Trophoblast cell (in vitro differentiated cells and primary cell): ENCODE results near the gene RASL12.
A peak's percentile ranks its signal among the peaks of the same experiment; 100 is the strongest.

Source experiments
- DNase-seq, 2 donors: peaks; one replicate each; pipeline ENCODE4 v3.0.0-alpha.2; 2016
- H2AFZ ChIP-seq: 2 replicates; pipeline ENCODE4 v1.6.1; 2013; ENCODE audit warnings: low read length, moderate library complexity, mild to moderate bottlenecking; ENCODE audit not compliant: insufficient read depth, poor library complexity
- H2AK5ac ChIP-seq: 2 replicates; pipeline ENCODE4 v1.6.1; 2013; ENCODE audit warnings: mild to moderate bottlenecking, low read length
- H2BK120ac ChIP-seq: 2 replicates; pipeline ENCODE4 v1.6.1; 2013; ENCODE audit warnings: low read length, mild to moderate bottlenecking, moderate library complexity; ENCODE audit not compliant: insufficient read depth, poor library complexity
- H2BK12ac ChIP-seq: 2 replicates; pipeline ENCODE4 v1.6.1; 2013; ENCODE audit warnings: mild to moderate bottlenecking, low read length, moderate library complexity
- H2BK5ac ChIP-seq: 2 replicates; pipeline ENCODE4 v1.6.1; 2013; ENCODE audit warnings: low read length, low read depth, moderate library complexity, mild to moderate bottlenecking; ENCODE audit not compliant: poor library complexity
- H3K14ac ChIP-seq: 2 replicates; pipeline ENCODE4 v1.6.1; 2013; ENCODE audit warnings: mild to moderate bottlenecking, low read length
- H3K18ac ChIP-seq: 2 replicates; pipeline ENCODE4 v1.6.1; 2013; ENCODE audit warnings: mild to moderate bottlenecking, low read length
- H3K23ac ChIP-seq: 2 replicates; pipeline ENCODE4 v1.6.1; 2013; ENCODE audit warnings: low read length
- H3K27ac ChIP-seq: 2 replicates; pipeline ENCODE4 v1.5.1; 2013; ENCODE audit warnings: low read depth, mild to moderate bottlenecking, inconsistent platforms, low read length, moderate library complexity
- H3K27me3 ChIP-seq: 2 replicates; pipeline ENCODE4 v1.6.1; 2013; ENCODE audit warnings: inconsistent platforms, mild to moderate bottlenecking, low read length, moderate library complexity; ENCODE audit not compliant: insufficient read depth
- H3K36me3 ChIP-seq, 2 experiments: 1 replicate in 1 of 2; 2 replicates in 1 of 2; pipeline ENCODE4 v1.6.1; 2013; ENCODE audit warnings: low read length in 2 of 2, mild to moderate bottlenecking in 2 of 2, moderate library complexity in 1 of 2; ENCODE audit not compliant: insufficient read depth in 2 of 2, control insufficient read depth in 1 of 2
- H3K4ac ChIP-seq: 2 replicates; pipeline ENCODE4 v1.6.1; 2013; ENCODE audit warnings: low read depth, mild to moderate bottlenecking, low read length, moderate library complexity
- H3K4me1 ChIP-seq, 2 experiments: 1 replicate in 1 of 2; 2 replicates in 1 of 2; pipeline ENCODE4 v1.6.1; 2013; ENCODE audit warnings: low read length in 2 of 2, mild to moderate bottlenecking in 2 of 2, moderate library complexity in 1 of 2; ENCODE audit not compliant: insufficient read depth in 2 of 2, control insufficient read depth in 1 of 2
- H3K4me2 ChIP-seq: 2 replicates; pipeline ENCODE4 v1.6.1; 2013; ENCODE audit warnings: inconsistent platforms, mild to moderate bottlenecking, low read length, moderate library complexity
- H3K4me3 ChIP-seq: 2 replicates; pipeline ENCODE4 v1.5.1; 2013; ENCODE audit warnings: mild to moderate bottlenecking, low read depth, low read length, inconsistent platforms
- H3K79me1 ChIP-seq: one replicate; pipeline ENCODE4 v1.6.1; 2013; ENCODE audit warnings: low read length
- H3K79me2 ChIP-seq: 2 replicates; pipeline ENCODE4 v1.6.1; 2013; ENCODE audit warnings: low read length, mild to moderate bottlenecking; ENCODE audit not compliant: control insufficient read depth, insufficient read depth, poor library complexity
- H3K9ac ChIP-seq: 2 replicates; pipeline ENCODE4 v1.6.1; 2013; ENCODE audit warnings: mild to moderate bottlenecking, low read length
- H3K9me3 ChIP-seq: 2 replicates; pipeline ENCODE4 v1.6.1; 2013; ENCODE audit warnings: low read depth, mild to moderate bottlenecking, control low read depth, inconsistent platforms, low read length; ENCODE audit not compliant: insufficient read depth
- H4K12ac ChIP-seq: 2 replicates; pipeline ENCODE4 v1.6.1; 2013; ENCODE audit warnings: low read depth, mild to moderate bottlenecking, low read length, moderate library complexity
- H4K8ac ChIP-seq: 2 replicates; pipeline ENCODE4 v1.6.1; 2013; ENCODE audit warnings: low read depth, mild to moderate bottlenecking, low read length, moderate library complexity
- H4K91ac ChIP-seq: one replicate; pipeline ENCODE4 v1.6.1; 2013; ENCODE audit warnings: low read depth, mild to moderate bottlenecking, low read length, moderate library complexity
- WGBS: extraction: QIAGEN DNeasy Blood & Tissue Kit; methylation state at CpG from one replicate; pipeline ENCODE4 v1.1.7; 2013; ENCODE audit warnings: missing lambda C conversion rate; ENCODE audit not compliant: insufficient read length, insufficient coverage; ENCODE audit errors: extremely low coverage; 5-methylcytosine and 5-hydroxymethylcytosine counted together

Gene RASL12

GRCh38 chr15:65083262-65083701 is 15.5 kb upstream of the RASL12 start:
- Histone ChIP-seq H3K4me3 (no peak overlapping the region), H3K27me3 (no peaks in the 10 kb centered on the region), H3K4me2 (no peak overlapping the region), H3K4me1 (peaks cover 2 to 5% of the 10 kb centered on the region in 2 experiments), H3K14ac (no peak overlapping the region), H3K36me3 (no peaks in the 10 kb centered on the region), H3K9me3 (peaks cover 2% of the 10 kb centered on the region), H4K12ac (no peak overlapping the region), H4K8ac (no peak overlapping the region), H2BK5ac (no peak overlapping the region), H2AFZ (no peak overlapping the region), H3K4ac (no peak overlapping the region), H4K91ac (no peak overlapping the region), H3K18ac (no peak overlapping the region), H3K79me1 (no peaks in the 10 kb centered on the region), H3K23ac (no peak overlapping the region), H3K79me2 (no peaks in the 10 kb centered on the region), H3K9ac (no peak overlapping the region), H2AK5ac (no peak overlapping the region), H2BK120ac (no peak overlapping the region), H2BK12ac (no peak overlapping the region), H3K27ac (no peak overlapping the region)
- DNase-seq = no peak
- WGBS = no CpG with 5 or more reads among the region's 7 CpGs

- WGBS = no CpG with 5 or more reads among the region's 7 CpGs
- H2AFZ ChIP-seq = no peak overlapping the region
- H3K14ac ChIP-seq = no peak overlapping the region
- no peak overlapping the region for H2BK120ac ChIP-seq
- no peak overlapping the region for H4K91ac ChIP-seq
- no peak overlapping the region for H4K12ac ChIP-seq
- H3K9me3 ChIP-seq = peaks cover 5% of the 10 kb centered on the region
- no peak overlapping the region for H4K8ac ChIP-seq
- H2BK12ac ChIP-seq = no peak overlapping the region
- no peak overlapping the region for H3K4me2 ChIP-seq
- H3K9ac ChIP-seq = no peak overlapping the region
- H3K23ac ChIP-seq = no peak overlapping the region
- no peak overlapping the region for H3K27ac ChIP-seq
- no peaks in the 10 kb centered on the region for H3K36me3 ChIP-seq
- H2BK5ac ChIP-seq = no peak overlapping the region
- H3K18ac ChIP-seq = no peak overlapping the region
- H2AK5ac ChIP-seq = no peak overlapping the region
- no peaks in the 10 kb centered on the region for H3K79me1 ChIP-seq
- H3K27me3 ChIP-seq = no peaks in the 10 kb centered on the region
- DNase-seq = no peak
- H3K4ac ChIP-seq = no peak overlapping the region
- no peak overlapping the region for H3K4me3 ChIP-seq
- H3K79me2 ChIP-seq = no peaks in the 10 kb centered on the region
- peaks cover 2 to 7% of the 10 kb centered on the region in 2 experiments for H3K4me1 ChIP-seq
Measured at GRCh38 chr15:65082303-65082953, 14.6 kb upstream of the RASL12 start.

GRCh38 chr15:65081758-65082157 is 14.0 kb upstream of the RASL12 start:
- no peak overlapping the region for H3K14ac ChIP-seq
- no peak overlapping the region for H3K18ac ChIP-seq
- no peak overlapping the region for H3K27ac ChIP-seq
- H4K12ac ChIP-seq = no peak overlapping the region
- H2AFZ ChIP-seq = no peak overlapping the region
- H4K91ac ChIP-seq = no peak overlapping the region
- no CpG with 5 or more reads among the region's 5 CpGs for WGBS
- no peak overlapping the region for H3K4me2 ChIP-seq
- no peak overlapping the region for H2AK5ac ChIP-seq
- no peak overlapping the region for H3K4me3 ChIP-seq
- no peak overlapping the region for H2BK5ac ChIP-seq
- peaks cover 9% of the 10 kb centered on the region for H3K9me3 ChIP-seq
- H2BK120ac ChIP-seq = no peak overlapping the region
- no peak overlapping the region for H3K4ac ChIP-seq
- no peaks in the 10 kb centered on the region for H3K27me3 ChIP-seq
- H2BK12ac ChIP-seq = no peak overlapping the region
- peaks cover 2 to 7% of the 10 kb centered on the region in 2 experiments for H3K4me1 ChIP-seq
- no peak for DNase-seq
- H3K9ac ChIP-seq = peak overlapping the region; percentile 63
- H4K8ac ChIP-seq = no peak overlapping the region
- H3K79me1 ChIP-seq = no peaks in the 10 kb centered on the region
- H3K79me2 ChIP-seq = no peaks in the 10 kb centered on the region
- H3K36me3 ChIP-seq = no peaks in the 10 kb centered on the region
- H3K23ac ChIP-seq = peak overlapping the region; percentile 14

- Histone ChIP-seq H4K12ac (no peak overlapping the region), H2AFZ (no peak overlapping the region), H3K79me2 (no peaks in the 10 kb centered on the region), H3K14ac (no peak overlapping the region), H3K18ac (no peak overlapping the region), H3K9ac (no peak overlapping the region), H3K27ac (no peak overlapping the region), H3K27me3 (no peaks in the 10 kb centered on the region), H3K4me2 (no peak overlapping the region), H4K91ac (no peak overlapping the region), H4K8ac (no peak overlapping the region), H3K4me1 (peaks cover 2 to 7% of the 10 kb centered on the region in 2 experiments), H3K79me1 (no peaks in the 10 kb centered on the region), H2AK5ac (no peak overlapping the region), H3K9me3 (peaks cover 9% of the 10 kb centered on the region), H3K4ac (no peak overlapping the region), H2BK120ac (no peak overlapping the region), H3K23ac (no peak overlapping the region), H2BK5ac (no peak overlapping the region), H3K4me3 (no peak overlapping the region), H3K36me3 (no peaks in the 10 kb centered on the region), H2BK12ac (no peak overlapping the region)
- no CpG with 5 or more reads among the region's 6 CpGs for WGBS
- no peak for DNase-seq
Measured at GRCh38 chr15:65081270-65081669, 13.5 kb upstream of the RASL12 start.
